Activated CD4-positive, alpha-beta T cell treated with anti-CD3 and anti-CD28 coated beads for 1 hour (primary cell): ENCODE results near the gene ECI2.
"Not testable (repeated sequence)": the region's sequence is repeated elsewhere in the genome, so short reads cannot be mapped to it uniquely, and the experiment has no call there.

ENCODE experiments used
- DNase-seq: peaks from one replicate; pipeline ENCODE4 v3.0.0-alpha.2; 2020

ECI2 gene

GRCh38 chr6:4138186-4138585, 2.8 kb upstream of the ECI2 start:
- DNase-seq, result no peak

GRCh38 chr6:4136354-4136831, 1.0 kb upstream of the ECI2 start:
- DNase-seq, result no peak

GRCh38 chr6:4135665-4136353, 434 bp upstream of the ECI2 start:
- peak; percentile 90 for DNase-seq

- no peak for DNase-seq
These were observed 1.2 kb downstream of the ECI2 start for GRCh38 chr6:4133941-4134838.

- no peak for DNase-seq
These were observed 4.9 kb downstream of the ECI2 start for GRCh38 chr6:4130357-4130987.

- no peak for DNase-seq
These were observed 5.9 kb downstream of the ECI2 start for GRCh38 chr6:4129446-4129845.

GRCh38 chr6:4128748-4129147, 6.6 kb downstream of the ECI2 start:
- DNase-seq, result no peak

- no peak for DNase-seq
These were observed 7.3 kb downstream of the ECI2 start for GRCh38 chr6:4128072-4128471.

GRCh38 chr6:4125933-4126864, 9.2 kb downstream of the ECI2 start:
- no peak for DNase-seq

GRCh38 chr6:4125500-4125899, 9.9 kb downstream of the ECI2 start:
- no peak for DNase-seq

GRCh38 chr6:4124351-4124750, 11.0 kb downstream of the ECI2 start:
- DNase-seq, result no peak

GRCh38 chr6:4115741-4116140, 19.6 kb downstream of the ECI2 start:
- DNase-seq, result no peak

- DNase-seq, result no peak
These were observed 21.3 kb downstream of the ECI2 start for GRCh38 chr6:4114123-4114522.

- DNase-seq, result no peak
These were observed 21.7 kb downstream of the ECI2 start for GRCh38 chr6:4113649-4114048.

GRCh38 chr6:4112366-4112765, 23.0 kb downstream of the ECI2 start:
- DNase-seq, result no peak

GRCh38 chr6:4109363-4109815, 26.0 kb downstream of the ECI2 start:
- not testable (repeated sequence) for DNase-seq

- DNase-seq, result no peak
These were observed 26.7 kb downstream of the ECI2 start for GRCh38 chr6:4108561-4109093.

- DNase-seq, result no peak
These were observed 27.5 kb downstream of the ECI2 start for GRCh38 chr6:4107873-4108272.

GRCh38 chr6:4105980-4106536, 29.3 kb downstream of the ECI2 start:
- no peak for DNase-seq

GRCh38 chr6:4103929-4104328, 31.4 kb downstream of the ECI2 start:
- no peak for DNase-seq

- DNase-seq, result no peak
These were observed 32.6 kb downstream of the ECI2 start for GRCh38 chr6:4102687-4103244.
